Stomach (tissue), 4 donors: ENCODE measurements around the gene EHMT1.

ENCODE experiments used
- POLR2A ChIP-seq, 4 donors: fragments of 450-650 bp; IDR thresholded peaks; one replicate each; pipeline ENCODE4 v1.6.1; 2016; ENCODE audit warnings: antibody characterized with exemption in 4 of 4, control low read depth in 2 of 4, mild to moderate bottlenecking in 1 of 4, moderate library complexity in 1 of 4
- POLR2AphosphoS5 ChIP-seq, 3 donors: sonication (generic); formaldehyde crosslinking; IDR thresholded peaks; one replicate each; pipeline ENCODE4 v1.6.1; 2016; ENCODE audit warnings: antibody characterized with exemption in 3 of 3
- TF ChIP-seq, protein P1 (sequence below), 7 experiments: fragments of 450-650 bp in 4 of 7; fragments of 200-600 bp in 3 of 7; sonication (generic) in 3 of 7; IDR thresholded peaks; one replicate each; pipeline ENCODE4 v1.5.1; 2016 to 2019; ENCODE audit warnings: antibody characterized with exemption in 7 of 7, control low read depth in 2 of 7, mild to moderate bottlenecking in 1 of 7

DNA sequence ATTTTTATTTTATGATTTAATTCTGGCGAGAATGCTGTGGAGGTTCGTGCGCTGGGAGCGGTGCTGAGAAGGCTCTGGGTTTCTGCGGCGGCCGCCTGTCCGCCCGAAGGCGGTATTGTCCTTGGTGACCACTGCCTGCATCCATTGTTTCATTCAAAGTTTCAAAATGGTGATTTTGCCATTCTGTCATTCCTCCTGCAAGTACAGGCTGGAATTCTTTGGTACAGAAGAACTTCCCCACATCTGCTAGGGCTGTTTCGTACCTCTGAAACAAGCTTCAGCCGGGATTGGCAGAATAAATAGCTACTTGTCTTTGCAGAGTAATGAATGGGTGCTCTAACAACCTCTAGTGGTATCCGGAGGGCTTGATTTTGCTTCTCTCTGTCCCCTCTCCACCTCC, 146.2 kb downstream of the EHMT1 start:
- TF ChIP-seq, protein P1, sequence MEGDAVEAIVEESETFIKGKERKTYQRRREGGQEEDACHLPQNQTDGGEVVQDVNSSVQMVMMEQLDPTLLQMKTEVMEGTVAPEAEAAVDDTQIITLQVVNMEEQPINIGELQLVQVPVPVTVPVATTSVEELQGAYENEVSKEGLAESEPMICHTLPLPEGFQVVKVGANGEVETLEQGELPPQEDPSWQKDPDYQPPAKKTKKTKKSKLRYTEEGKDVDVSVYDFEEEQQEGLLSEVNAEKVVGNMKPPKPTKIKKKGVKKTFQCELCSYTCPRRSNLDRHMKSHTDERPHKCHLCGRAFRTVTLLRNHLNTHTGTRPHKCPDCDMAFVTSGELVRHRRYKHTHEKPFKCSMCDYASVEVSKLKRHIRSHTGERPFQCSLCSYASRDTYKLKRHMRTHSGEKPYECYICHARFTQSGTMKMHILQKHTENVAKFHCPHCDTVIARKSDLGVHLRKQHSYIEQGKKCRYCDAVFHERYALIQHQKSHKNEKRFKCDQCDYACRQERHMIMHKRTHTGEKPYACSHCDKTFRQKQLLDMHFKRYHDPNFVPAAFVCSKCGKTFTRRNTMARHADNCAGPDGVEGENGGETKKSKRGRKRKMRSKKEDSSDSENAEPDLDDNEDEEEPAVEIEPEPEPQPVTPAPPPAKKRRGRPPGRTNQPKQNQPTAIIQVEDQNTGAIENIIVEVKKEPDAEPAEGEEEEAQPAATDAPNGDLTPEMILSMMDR (IDR thresholded peaks at IDR 0.05): no peak
- TF ChIP-seq POLR2A (IDR thresholded peaks at IDR 0.05) (no peak), POLR2AphosphoS5 (IDR thresholded peaks at IDR 0.05) (no peak)
